Glomerular endothelial cell (primary cell): ENCODE results near the gene CCDC149. TPM values are rescaled to one million over a fixed set of nuclear protein-coding genes. Genes with fewer than 3 reads are reported as not detected.
"Not testable (repeated sequence)": the region's sequence is repeated elsewhere in the genome, so short reads cannot be mapped to it uniquely, and the experiment has no call there.

Experiments
- DNase-seq: peaks from one replicate; pipeline ENCODE4 v3.0.0-alpha.2; 2011; ENCODE audit warnings: low read depth, low spot score; ENCODE audit errors: extremely low read depth
- total RNA-seq: library from RNA; depleted of rRNA; stranded (reverse); fragments of >200 nt; gene quantifications from 2 replicates; pipeline ENCODE4 v1.2.3, GENCODE V29; 2015

The CCDC149 gene
- total RNA-seq, 1 donor from 2014 or later, result 11.6 TPM

DNA sequence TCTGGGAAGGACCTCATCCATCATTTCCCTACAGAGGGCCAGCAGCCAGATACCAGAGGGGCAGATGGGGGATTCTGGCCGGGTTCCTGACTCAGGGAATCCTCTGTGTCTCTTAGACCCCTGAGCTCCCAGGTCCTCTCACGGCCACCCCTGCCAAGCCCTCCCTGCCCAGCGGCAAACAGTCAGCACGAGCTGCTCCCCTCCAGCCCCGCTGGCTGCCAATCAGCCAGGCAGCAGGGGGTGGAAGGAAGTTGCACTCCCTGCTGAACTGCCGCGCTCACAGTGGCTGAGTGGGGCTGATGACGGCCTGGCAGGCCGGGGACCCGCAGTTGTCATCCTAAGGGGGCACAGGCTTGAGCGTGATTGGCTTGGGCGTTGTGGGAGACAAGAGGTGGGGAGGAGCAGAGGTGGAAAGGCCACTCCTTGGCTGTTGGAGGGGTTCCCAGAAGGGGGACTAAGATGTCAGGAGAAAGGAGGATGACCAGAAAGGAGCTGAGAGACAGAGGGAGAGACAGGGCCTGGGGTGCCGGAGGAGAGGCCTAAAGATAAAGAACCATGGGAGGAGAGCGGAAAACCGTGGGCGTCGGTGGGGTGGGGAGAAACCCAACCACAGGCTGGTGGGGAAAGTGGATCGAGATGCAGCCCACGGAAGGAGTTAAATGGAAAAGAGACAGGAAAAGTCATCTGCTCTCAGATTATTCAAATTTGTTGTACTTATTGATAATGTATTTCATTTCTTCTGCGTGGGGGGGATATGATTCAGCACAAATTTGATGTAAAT, 4.4 kb upstream of the CCDC149 start:
- DNase-seq, result no peak

DNA sequence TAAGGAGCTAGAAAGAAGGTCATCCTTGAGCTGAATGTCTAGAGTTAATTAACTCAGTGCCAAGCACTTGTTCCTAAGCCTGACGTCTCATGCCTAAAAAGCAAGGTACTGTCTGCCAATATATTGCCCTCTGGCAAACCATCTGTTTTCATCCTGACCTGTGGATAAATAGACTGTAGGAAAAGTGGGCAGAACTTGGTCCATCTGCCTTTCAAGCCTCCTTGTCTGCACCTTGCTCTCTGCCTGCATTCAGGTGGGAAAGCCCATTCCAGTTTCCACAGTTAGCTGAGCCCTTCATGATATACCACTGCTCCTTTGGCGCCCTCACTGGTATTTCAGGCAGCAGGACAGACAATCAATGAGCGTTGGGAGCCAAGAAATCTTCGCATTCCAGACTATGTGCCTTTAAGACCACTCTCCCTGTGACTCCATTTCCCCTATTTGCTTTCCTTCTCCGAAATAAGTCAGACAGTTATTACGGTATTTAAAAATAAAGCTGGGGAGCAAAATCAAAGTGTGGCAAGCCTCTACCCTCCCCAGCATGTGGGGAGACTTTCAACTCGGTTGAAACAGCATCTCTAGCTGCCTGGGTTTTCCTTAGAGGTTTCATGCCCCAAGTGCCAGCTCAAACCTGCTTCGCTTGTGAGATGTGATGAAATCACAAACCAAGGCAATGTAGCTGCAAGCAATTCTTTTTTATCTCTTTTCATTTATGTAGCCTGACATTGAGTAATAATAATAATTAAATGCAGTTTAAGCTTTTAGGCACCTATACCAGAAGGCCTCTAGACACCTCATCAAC, 2.5 kb upstream of the CCDC149 start:
- DNase-seq, result no peak

DNA sequence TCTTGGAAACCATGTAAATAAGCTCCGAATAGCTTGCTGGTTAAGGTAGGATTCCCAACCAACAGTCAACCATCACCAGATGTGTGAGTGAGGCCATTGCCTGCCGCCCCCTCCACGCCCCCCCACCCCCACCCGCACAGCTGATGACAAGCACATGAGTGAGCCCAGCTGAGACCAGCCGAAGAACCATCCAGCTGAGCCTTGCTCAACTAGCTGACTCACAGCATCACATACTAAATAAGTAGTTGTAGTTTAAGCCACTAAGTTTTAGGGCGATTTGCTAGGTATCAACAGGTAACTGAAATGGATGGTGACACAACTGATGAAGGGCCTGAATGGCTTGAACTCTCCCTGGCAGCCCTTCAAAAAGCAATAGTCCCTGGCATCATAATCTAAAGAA, 1.6 kb upstream of the CCDC149 start:
- no peak for DNase-seq

DNA sequence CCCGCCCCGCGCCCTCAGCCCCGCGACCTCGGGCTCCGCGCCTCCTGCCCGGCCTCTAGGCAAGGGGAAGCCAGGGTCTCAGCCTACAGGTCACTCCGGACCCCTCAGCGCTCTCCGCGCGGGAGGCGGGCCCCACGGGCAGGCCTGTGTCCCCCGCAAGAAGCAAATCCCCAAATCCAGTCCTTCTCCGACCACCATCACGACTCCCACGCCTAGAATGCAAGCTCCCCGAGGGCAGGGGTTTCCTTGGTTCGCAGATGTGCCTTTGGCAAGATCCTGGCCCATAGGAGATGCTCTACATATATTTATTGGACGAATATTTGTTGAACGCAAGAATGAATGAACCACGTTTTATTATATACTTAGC, 260 bp upstream of the CCDC149 start:
- no peak for DNase-seq

DNA sequence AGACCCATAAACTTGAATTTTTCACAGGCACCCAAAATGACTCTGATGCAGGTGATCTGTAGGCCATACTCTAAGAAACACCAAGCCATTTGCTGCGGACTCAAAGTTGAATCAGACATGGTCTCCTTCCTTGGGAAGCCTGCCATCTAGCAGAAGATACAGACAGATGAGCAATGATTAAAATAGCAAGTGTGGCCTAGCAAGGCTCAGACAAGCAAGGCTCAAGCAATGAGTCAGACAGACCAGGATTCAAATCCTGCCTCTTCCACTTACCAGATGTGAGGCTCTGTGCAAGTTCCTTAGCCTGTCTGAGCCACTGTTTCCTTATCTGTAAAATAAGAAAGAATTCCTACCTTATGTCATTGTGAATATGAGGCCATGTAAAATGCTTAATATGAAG, 2.3 kb downstream of the CCDC149 start:
- DNase-seq, result no peak

DNA sequence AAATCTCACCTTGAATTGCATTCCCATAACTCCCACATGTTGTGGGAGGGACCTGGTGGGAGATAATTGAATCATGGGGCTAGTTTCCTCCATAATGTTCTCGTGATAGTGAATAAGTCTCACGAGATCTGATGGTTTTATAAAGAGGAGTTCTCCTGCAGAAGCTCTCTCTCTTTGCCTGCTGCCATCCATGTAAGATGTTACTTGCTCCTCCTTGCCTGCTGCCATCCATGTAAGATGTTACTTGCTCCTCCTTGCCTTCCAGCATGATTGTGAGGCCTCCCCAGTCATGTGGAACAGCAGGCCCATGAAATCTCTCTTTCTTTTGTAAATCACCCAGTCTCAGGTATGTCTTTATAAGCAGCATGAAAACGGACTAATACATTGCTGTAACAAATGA, 3.2 kb downstream of the CCDC149 start:
- not testable (repeated sequence) for DNase-seq

DNA sequence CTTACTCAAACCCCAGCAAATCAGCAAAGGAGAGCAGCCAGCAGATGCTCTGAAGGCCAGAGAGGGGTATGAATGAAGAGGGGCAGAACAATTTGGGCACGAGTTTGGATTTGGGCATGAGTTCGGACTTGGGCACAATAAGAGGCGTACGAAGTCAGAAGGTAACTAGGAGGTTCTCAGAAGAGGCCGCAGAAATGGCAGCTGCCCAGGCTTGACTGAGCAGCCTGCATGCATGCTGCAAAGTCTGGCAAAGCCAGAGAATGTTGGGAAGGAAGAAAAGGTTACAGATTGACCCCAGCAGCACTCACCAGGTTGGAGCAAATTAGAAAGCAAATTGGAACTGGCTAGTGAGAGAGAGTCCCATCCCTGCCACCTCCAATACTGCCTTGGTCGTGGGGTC, 15.2 kb downstream of the CCDC149 start:
- no peak for DNase-seq

DNA sequence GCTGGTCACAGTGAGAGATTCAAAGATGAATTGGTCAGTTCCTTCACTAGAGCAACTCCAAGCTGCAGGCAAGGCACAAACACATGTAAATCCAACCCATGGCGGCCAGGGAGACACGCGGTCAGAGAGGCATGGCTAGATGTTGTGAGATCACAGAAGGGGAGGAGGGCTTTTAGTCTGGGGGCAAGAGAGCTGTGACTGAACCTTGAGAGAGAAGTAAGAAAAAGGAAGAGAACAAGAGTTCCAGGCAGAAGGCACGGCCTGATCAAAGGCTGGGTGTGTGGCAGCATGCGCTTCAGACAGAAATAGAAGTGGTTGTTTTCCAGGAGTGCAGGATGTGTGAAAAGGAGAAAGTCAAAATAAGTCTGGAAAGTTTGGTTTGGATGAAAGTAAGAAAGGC, 15.9 kb downstream of the CCDC149 start:
- DNase-seq, result no peak

DNA sequence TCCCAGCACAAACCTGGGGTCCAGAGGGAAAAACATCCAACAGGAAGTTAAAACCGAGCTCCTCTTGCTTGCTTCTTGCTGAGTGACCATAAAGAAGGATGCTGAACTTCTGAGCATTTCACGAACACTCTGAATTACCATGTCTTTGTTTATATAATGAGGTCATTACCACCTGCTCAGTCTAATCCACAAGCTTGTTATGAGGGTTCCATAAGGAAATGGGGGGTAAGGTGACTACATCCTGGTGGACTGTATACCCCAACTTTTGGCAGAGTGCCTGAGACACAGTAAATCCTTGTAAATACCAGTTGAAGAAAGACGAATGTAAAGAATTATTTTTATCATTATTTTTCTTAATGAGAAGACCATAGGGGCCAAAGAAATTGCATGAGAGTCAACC, 16.8 kb downstream of the CCDC149 start:
- no peak for DNase-seq

DNA sequence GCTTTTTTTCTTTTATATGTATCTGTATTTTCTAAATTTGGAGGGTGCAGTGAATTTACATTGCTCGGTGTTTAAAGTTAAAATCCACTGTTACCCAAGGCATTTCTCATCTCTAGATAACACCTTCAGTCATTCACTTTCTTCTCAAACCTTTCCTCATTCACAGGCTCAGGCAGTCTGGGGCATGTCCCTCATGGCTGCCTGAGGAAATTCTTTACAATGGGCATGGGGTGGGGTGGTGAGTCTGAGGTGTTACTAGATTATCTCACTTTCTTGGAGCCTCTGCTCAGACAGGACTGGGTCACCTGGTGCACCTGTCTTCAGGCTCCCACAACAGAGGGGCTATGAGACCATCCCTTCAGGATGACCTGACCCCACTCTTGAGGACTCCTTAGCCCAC, 17.4 kb downstream of the CCDC149 start:
- DNase-seq, result no peak

DNA sequence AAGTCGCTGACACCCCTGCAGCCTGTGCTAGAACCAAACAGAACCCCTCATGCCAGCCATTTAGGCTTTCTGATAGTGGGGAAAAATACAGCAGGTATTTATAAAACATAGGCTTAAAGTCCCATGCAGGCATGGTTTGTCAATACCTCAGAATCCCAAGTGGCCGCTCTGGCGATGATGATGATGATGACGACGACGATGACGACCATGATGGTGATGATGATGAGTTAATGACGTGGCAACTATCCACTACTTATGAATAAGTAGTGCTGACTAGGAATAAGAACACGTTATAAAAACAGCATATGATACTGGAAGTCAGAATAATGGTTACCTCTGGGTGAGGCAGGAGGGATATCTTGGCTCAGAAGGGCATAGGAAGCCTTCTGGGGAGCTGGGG, 18.0 kb downstream of the CCDC149 start:
- no peak for DNase-seq

DNA sequence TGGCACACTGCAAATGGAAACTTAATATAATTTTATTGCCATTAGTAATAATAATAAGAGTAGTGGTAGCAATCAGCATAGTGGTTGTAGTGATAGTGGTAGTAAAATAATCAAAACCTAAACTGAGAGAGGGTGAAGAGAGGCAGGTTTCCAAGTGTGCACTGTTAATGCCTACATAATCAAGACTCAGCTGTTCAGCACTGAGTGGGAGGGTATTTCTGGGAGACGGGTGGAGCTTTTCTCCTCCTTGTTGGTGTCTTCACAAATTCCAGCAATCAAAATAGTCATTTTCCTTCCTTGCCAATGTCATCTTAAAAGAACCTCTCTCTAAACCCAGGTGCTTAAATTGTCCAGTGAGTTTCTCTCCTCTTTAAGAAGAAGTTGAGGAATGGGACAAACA, 18.6 kb downstream of the CCDC149 start:
- no peak for DNase-seq

DNA sequence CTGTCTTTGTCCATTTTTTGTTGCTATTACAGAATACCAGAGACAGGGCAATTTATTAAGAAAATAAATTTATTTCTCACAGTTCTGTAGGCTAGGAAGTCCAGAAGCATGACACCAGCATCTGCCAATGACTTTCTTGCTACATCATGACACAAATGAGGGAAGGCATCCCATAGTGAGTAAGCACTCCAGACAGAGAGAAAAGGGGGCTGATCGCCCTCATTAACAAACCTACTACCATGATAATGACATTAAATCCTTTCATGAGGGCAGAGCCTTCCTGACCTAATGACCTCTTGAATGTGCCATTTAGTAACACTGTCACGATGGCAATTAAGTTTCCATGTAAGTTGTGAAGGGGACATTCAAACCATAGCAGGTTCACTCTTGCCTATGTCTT, 20.1 kb downstream of the CCDC149 start:
- no peak for DNase-seq

DNA sequence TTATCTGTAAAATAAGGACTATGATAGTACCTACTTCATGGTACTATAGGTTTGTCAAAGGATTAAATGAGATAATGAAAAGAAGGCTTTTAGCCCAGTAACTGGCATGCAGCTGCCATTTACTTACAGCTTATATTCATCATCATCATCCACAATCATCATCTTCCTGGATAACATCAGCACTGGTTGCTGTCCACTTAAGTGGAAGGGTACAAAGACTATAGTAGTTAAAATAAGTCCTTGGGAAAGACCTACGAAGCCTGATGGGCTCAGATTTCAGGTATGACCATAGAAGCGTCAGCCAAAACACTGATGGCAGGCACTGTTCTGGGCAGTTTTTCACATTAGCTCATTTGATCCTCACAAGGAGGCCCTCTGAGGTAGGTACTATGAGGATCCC, 20.6 kb downstream of the CCDC149 start:
- no peak for DNase-seq

DNA sequence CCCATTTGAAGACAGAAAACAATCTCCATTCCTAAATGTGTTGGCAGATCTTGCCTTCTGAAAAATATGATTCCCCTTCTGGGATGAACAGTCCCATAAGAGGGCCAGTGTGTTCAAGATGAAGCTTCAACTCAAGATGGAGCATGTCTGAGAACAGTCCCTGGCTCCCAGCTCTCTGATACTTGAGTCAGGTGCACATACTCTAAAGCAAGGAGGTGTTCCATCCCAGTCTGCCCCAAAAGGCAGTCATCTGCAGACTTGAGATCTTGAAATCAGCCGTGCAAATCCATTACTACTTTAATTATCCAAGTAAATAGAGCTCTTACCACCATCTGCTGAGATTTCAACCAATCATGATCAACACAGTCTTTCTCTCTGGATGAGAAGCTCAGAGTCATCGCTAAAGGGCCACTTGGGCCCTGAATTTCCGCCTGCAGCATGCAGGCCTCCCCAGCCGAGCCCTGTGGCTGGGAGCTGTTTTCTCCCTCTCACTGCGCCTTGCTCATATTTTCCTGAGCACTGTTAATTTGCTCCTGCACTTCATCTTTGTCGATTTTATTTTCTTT, 22.2 kb downstream of the CCDC149 start:
- no peak for DNase-seq

DNA sequence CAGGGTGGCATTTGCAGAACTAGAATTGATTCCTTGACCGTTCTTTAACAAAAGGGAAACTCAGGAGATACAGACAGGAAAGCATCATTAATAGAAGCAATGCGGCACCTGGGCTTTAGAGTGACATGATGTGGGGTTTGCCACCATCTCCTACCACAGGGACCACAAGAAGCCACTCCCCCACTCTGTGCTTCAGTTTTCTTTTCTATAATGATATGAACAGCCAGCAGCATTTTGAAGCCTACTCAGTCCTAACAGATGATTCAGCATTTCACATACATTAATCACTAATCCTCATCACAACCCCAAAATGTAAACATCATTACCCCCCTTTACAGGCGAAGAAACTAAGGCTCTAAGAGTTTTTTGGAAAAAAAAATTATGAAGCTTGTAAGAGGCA, 22.9 kb downstream of the CCDC149 start:
- no peak for DNase-seq

DNA sequence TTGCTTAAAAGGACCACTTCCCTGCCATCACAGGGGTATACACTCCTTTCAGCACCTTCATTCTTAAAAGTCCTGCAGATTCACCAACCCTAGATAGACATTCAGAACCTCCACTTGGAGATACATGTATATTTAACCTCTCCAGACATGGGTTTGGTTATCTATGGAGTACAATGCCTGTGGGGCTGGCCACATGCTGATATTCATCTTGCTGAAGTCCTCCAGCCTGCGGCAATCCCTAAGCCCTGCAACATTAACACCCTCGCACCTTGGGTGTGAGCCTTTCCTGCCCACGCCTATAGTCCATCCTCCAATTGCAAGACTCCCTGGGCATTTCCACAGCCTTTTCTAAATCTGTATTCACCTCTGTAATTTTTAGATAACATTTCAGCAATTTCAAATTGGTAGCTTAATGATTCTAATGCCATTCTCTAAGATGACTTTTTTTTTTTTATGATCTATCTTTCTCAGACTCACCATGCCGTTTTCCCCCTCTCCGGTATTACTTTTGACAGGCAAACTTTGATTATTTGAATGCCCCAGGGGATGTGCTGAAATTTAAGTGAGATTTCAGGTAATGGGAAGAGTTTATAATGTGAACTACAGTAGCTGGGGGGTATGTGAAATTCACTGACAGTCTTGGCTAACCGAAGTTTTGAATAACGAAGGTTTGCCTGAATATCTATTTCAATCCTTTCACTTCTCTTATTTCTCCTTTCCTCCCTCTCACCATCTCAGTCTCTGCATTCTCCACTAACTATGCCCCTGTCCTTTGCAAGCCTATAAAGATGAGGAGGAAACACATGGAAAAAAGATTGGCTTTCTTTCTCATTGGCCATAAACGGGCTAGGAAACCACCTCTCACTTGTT, 24.1 kb downstream of the CCDC149 start:
- DNase-seq, result no peak

DNA sequence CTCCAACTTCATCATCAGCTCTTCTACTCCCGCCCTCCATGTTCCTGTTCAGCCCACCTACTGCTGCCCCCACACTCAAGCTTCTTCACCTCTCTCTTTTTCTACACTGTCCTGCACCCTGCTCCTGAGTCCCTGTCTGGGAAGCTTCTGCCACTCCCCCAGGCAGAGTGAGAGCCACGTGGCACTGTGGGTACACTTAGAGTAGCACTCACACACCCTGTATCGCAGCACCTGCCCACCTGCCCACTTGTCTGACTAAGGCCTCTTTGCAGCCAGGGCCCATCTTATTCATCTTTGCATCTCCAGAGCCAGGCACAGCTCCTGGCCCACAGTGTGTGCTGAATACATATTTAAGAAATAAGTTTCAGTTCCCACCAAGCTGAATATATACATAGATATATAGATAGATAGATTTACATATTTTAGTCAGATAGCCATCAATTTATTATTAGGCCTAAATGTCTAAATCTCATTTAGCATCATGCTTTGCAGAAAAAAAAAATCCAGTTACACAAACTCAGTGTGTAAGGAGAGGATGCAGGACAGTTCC, 24.9 kb downstream of the CCDC149 start:
- no peak for DNase-seq

DNA sequence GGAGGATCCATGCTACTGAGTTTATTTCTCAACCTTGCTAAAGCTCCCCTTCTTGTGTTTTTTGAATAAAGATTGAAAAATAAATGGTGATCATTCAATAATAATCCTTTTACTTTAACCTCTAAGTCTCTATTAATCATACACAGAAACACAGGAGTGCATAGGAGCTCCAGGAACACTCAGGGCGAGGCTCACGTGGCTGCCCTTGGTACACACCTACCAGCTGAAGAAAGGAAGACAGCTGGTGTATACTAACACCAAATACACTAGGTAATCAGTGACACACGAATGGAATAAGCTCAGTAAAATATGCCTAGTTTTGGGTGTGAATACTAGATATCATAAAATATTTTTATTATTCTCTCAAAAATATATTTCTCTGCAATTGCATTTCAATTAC, 26.2 kb downstream of the CCDC149 start:
- no peak for DNase-seq

DNA sequence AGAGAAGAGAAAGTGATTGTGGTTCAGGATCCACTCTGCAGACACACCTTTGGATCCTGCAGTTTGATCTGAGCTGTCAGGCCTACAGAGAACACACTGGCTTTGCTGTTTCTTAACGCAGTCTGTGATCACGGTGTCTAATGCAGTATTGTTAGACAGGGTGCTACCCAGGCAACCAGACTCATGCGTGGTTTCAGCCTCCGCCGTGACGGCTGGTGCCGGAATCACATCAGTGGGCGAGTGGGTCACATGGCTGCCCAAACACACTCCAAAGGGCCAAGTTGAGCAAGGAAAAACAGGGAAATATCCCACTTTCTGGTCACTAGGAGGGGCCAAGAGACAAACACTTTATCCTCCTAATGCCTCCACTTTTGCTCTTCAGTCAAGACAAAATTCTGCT, 27.5 kb downstream of the CCDC149 start:
- no peak for DNase-seq

DNA sequence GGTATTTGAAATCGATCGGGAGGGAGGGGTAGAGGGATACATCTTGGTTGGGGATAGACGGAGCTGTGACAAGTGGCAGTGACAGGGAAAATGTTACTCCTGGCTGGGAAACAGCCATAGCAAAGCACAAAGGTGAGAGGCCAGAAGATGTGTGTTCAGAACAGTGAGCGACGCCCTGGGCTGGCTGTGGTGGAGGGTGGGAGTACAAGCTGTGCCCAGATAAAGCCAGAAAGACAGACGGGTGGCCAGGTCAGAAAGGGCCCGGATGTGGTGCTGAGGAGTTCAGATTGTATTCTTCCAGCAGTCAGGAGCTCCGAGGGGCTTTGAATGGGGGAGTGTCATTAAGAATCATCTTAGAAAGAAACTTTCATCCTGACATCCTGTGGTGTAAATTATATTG, 27.9 kb downstream of the CCDC149 start:
- DNase-seq, result no peak
